Left hindlimb (tissue), 1 donor: Measurements from ENCODE around the gene TCHP.

Source experiments
- DNase-seq: peaks from one replicate; pipeline ENCODE4 v3.0.0-alpha.2; 2018

Gene TCHP

DNA sequence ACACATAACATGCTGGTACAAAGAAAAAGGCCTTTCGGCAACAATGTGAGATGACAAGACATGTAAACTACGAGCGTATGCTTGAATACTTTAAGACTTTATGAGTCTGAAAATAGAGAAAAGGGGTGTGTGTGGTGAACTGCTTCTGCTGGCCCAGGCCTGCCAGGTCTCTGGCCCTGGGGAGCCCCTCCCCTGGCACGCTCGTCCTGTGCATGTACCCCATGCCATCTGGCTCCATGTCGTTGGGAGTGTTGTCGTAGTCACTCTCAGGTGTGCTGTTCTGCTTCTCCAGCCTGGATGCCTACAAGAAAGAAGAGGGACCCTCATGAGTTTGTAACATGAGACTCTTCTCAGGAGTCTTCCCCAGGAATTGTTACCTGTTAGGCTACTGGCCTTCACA lies 38.9 kb downstream of the TCHP start:
- DNase-seq = no peak

DNA sequence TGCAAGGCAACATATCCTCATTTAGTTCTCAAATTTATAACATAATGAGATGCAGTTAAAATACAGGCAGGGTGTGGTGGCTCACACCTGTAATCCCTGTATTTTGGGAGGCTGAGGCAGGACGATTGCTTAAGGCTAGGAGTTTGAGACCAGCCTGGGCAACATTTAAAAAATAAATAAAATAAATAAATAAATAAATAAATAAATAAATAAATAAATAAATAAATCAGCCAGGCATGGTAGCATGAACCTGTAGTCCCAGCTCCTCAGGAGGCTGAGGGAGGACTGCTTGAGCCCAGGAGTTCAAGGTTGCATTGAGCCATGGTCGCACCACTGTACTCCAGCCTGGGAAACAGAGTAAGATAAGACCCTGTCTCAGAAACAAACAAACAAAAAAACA lies 39.4 kb downstream of the TCHP start:
- no peak for DNase-seq

DNA sequence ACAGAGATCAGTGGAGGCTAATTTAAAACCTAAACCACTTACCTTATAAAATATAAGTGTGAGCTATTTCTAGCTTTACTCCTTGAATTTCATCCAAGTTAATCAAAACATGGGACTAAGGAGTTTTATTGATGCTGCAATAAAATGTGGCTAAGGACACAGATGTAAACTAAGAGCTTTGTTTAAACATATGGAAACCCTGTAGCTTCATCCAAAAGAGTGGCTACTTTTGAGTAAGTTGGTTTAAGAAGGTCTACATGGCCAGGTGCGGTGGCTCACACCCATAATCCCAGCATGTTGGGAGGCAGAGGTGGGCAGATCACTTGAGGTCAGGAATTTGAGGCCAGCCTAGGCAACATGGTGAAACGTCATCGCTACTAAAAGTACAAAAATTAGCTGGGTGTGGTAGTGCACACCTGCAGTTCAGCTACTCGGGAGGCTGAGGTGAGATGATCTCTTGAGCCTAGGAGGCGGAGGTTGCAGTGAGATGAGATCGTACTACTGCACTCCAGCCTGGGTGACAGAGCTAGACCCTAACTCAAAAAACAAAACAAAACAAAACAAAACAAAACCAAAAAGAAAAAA lies 40.4 kb downstream of the TCHP start:
- no peak for DNase-seq

DNA sequence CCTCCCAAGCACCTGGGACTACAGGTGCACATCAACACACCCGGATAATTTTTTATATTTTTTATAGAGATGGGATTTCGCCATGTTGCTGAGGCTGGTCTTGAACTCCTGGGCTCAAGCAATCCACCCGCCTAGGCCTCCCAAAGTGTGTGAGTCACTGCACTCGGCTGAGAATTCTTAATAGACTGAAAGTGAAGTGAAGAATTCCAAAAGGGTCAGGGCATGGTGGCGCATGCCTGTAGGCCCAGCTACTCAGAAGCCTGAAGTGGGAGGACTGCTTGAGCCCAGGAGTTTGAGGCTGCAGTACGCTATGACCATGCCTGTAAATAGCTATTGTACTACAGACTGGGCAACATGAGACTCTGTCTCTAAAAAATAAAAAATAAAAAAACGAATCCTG lies 43.7 kb downstream of the TCHP start:
- no peak for DNase-seq

DNA sequence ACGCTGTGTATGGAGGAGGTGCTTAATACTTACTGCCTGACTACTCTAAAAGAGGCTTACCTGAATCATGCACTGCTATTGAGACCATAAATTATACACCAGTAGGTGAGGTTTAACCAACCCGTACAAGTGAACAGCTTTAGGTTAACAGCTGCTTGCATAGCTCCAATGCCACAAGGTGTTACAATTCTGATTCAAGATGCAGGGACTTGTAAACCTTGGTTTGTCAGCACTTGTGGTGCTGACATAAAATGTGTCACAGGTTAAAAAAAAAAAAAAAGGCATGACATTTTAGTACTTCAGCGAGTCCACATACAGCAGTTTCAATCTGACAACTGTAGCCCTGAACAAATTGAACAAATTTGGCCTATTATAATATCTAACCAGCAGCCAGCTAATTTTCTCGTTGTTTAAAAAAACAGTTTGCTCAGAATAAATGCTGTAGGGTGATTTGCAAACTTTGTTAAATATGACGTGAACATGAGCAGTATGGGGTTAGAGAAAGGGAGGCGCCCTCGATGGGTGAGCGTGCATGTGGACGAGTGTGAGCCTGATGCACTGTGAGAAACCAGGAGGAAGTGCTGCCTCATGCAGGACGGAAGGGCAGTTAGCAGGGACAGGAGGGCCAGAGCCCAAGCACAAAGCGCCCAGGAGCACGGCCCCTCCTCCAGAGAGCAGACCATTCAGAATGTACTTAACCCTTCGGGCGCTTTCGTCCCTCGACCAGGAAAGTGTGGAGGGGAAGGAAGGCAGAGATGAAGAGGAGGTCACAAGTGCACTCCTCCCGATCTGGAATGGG lies 44.7 kb downstream of the TCHP start:
- DNase-seq = no peak

DNA sequence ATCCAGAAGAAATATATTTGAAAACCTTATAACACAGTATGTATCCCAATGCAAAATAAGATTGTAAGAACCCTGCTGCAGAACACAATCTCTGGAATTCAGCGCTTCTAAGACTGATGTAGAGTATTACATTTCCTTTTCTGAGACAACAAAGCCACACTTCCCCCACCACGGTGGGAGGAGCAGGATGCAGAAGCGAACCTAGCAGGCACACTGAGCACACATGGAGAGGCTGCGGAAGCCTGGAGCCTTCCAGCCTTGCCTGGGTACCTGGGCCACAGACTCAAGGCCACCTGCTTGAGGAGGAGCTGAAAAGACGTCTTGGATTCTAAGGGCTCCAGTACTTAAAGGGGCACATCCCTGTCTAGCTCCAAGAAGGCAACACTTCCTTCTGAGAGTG lies 46.4 kb downstream of the TCHP start:
- no peak for DNase-seq

DNA sequence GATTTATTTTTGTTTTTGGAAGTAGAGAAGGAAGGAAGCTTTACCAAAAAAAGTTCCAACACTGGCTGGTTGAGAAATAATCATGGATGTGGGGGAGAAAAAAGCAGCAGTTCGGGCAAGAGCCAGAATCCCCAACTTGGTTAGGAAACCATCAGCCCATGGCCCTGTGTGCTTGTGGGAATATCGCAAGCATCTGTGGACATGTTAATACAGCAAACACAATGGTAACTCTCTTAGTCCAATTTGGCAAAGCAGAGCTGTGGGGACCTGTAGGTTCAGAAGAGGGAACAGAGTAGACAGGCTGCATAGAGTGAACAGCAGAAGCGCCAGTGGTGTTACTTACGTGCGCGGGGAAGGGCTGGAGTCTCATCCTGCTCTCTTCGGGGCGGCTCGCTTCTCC lies 46.8 kb downstream of the TCHP start:
- no peak for DNase-seq

DNA sequence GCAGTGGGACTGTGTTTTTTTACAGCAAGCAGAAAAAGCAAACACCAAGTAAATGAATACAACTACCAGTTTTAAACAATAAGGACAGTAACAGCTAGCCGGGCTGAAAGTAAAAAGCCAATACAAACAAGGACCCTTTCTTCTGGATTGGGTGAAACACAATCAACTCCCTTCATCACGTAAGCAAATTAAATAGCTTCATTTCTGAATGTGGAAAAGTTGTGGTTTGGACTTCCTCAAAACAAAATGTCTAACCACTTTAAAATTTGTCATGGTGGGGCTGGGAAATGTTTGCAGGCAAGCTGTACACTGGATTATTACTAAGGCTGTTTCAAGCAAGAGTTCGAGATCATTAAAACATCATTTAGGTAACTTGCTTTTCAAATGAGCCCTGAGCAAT lies 47.4 kb downstream of the TCHP start:
- DNase-seq = no peak

DNA sequence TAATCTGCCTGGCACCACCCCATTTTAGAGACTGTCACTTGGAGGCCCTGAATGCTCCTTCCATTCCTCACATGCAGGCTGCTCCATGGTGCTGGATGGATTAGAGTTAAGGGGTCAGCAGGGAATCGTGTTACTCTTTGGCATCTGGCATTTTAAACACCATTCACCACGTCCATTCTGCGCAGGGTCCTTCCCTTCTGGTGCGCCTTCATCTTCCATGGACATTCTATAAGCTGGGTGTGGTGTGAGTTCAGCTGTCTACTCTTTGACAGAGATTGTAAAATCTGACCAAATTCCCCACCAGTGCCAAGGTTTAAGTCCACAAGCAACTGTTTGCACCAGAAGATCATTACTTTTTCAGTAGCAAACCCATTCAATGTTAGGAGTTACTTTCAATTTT lies 48.3 kb downstream of the TCHP start:
- peak; percentile 51 for DNase-seq

DNA sequence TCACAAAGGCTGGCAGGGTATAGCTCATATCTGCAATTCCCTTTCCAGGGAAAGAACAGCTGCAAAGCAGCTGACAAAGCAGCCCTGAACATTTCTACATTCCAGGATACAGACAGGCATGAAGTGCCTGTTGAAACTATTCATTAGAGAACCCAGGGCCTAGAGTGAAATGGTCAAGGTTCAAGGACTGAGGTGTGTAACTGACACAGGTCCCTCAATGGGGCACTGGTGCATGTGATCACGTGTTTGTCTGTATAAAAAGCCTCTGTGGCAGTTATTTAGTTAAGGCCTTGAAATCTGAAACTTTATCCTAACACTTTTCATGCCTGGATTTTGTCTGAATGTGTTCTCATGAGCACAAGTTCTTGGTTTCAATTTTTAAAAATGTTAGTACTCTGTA lies 49.0 kb downstream of the TCHP start:
- DNase-seq = peak; percentile 52

DNA sequence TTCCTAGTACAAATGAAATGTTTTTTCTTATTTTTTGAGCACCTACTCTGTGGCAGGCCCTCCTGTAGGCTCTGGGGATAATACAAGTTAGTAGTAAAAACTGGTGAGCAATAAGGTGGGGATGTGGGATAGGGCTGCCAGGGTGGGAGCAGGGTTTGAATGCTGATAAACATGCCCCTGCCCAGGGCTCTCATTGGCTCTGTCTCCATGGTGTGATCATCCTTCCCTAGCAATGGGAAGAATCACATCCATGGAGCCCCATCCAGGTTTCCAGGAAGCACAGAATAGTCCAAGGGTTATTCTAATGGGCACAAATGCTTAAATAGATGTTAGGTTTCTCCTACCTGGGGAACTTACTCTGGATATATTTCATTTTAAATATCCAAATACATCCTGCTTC lies 50.6 kb downstream of the TCHP start:
- DNase-seq = no peak

DNA sequence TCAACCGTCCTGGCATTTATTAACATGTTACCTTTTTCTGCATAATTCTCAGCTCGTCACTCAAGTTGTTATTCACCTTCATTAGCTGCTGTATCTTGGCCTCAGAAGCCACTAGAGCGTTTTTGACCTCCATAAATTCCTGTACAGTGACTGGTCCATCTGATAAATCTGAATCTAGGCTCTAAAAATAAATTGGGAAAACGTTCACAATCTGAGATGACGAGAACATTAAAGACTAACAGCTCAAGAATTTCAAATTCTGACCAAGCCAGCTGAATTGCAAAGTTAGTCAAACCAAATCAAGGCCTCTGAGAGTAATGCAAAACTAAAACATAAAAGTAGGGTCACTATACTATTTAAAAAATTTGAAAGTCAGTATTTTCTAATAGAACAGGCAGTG lies 51.1 kb downstream of the TCHP start:
- DNase-seq = no peak

DNA sequence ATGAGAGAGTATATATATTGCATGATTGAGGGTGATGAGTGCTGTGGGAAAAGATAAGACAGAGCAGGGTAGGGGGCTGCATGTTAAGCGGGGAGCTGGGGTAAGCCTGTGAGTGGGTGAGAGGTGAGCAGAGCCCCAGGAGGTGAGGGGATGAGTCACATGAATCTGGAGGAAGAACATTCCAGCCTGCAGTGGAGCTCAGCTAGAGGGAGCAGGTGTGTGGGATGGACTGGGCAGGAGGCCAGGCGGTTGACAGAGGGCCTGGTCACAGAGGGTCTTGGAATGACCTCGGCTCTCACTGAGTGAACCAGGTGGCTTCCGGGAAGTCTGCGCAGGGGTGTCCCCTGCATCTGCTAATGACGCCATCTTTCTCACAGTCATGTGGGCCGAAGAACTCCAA lies 51.7 kb downstream of the TCHP start:
- peak; percentile 59 for DNase-seq

DNA sequence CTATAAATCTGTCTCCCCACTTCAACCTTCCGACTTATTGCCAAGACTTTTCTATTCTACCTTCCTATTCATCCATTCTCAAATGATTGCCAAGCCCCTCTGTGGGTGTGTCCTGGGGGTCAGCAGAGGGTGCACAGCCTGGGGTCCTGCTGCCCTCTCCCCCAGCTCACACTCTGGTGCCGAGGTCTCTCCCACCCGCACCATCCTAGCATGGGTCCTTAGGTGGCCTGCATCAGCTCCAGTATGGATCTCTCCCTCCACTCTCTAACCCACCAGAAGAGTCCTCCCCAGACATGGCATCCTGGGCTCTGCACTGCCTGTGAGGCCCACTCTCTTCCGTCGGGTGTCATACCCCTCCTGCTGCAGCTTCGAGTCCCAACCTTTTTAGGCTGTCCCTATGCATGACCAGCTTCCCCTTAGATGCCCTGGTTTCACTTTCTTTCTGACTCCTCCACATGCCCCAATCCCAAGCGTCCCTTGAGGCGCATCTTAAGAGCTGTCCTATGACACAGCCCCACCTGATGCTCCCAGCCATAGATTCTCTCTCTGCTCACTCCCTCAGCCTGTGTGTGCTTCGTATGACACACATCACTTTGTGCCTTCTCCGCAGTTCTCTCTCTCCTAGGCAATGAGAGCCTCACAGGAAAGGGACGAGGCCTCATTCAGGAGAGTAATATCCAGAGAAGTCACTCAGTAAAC lies 52.2 kb downstream of the TCHP start:
- no peak for DNase-seq

DNA sequence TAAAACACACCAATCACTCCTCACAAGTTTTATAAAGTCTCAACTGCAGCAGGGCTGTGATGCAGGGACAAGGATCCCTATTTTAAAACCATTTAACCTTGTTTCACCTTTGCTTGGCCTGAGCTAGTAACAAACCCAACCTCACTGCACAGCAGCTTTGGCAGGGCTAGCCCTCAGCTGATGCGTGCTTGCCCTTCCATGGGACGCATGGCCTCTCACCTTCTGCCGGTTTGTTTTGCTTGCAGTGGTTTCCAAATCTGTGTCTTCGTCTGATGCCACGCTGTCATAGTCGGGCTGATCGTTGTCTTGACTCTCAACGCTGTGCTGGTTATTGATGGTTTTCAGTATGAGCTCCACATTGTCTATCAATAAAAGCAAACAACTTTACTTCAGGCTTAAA lies 52.8 kb downstream of the TCHP start:
- DNase-seq = no peak

DNA sequence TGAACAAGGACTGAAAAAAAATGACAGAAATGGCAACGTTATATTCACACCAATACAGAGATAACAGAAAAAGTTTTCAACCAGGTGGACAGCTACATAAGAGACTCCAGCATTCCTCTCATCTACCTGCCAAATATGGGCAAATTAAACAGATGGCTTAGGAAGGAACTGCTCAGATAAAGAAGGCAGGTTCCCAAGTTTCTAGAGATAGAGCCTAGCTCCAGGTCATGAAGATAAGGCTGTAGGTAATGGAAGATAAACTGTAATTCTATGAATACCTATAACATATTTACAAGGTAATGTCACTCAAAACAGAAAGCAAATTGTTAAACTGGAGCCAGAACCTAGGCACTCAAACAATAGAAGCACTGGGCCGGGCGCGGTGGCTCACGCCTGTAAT lies 53.6 kb downstream of the TCHP start:
- DNase-seq = no peak

DNA sequence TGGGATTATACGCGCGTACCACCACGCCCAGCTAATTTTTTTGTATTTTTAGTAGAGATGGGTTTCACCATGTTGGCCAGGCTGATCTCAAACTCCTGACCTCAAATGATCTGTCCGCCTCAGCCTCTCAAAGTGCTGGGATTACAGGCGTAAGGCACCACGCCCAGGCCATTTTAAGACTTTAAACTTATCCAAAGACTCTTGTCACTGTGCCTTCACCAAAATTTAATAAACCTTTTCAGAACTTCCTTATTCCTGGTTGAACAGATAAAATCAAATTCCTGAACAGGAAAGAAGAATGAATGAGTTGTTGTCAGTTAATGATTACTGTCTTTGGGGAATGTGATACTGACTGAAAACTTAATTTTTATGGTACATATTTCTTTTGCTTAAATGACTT lies 58.3 kb downstream of the TCHP start:
- DNase-seq = no peak

DNA sequence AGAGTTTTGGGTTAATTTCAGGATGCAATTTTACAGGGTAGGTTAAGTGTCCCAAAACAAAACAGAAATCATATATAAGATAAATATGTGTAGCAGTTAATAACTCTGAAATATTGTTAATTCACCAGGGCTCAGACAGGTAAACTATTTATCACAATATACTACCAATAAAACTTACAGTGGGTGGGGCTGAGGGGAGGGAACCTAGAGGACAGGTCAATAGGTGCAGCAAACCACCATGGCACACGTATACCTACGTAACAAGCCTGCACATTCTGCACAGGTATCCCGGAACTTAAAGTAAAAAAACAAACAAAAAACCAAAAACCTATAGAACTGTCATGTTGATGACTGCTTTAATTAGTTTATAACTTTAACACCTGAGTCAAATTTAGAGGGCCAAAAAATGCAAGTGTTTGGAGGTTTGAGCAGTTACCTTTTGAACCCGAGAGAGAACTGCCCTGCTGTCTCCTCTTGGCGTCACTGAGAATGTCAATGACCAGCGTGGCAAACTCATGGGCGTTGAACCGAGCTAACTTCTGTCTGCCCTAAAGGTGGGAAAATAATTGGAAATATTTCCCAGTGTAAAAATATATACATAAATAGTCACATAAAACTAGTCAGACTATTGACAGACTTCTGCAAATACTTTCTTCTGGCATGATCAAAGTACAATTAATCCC lies 59.5 kb downstream of the TCHP start:
- no peak for DNase-seq

DNA sequence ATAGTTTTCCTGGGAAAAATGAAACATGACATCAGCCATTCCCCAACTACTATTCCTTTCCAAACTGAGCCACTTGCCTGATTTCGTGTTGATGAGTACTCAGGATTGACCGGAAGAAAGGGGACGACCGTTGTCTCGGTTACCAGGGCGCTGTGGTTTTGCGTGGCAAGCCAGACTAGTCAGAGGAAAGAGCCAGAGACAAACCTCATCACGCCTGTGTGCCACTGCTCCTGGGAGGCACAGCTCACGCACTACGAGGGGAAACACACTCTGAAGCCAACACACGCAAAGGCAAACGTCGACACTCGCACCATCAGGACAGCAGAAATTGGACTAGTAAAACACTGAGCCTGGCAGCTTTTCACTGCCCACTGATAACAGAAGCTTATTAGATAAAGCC lies 61.1 kb downstream of the TCHP start:
- no peak for DNase-seq

DNA sequence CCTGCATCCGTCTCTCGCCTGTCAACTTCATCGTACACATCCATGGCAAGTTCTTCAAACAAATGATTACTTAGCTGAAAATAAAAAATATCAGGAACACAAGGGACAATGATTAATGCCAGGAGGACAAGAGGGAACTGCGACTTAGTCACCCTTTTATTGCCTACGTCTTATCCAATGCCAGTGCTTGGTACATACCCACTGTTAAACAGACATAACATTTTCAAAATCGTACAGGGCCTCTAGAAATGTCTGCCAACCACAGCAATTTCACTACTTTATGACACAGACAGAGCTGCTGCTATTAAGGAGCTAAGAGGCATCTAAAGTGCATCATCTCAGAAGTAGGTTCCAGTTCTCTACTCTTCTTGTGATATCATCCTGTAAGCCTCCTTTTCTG lies 61.5 kb downstream of the TCHP start:
- no peak for DNase-seq

DNA sequence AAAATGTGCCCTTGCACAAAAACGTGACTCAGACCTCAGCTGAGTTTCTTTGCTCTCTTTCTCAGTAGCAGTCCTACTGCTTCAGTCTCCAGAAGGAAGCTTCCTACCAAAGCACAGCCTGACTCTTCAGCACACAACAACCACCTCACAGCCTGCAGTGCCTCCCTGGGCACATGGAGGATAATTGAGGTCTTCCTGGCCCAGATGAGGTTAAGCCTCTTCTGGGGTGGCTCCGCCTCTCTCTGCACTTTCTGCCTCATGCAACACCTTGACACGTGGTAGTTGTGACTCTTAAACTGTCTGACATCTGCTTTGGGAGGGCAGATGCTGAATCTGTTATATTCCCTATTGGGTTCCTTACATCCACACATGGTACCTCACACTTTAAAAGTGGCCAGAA lies 62.3 kb downstream of the TCHP start:
- no peak for DNase-seq

DNA sequence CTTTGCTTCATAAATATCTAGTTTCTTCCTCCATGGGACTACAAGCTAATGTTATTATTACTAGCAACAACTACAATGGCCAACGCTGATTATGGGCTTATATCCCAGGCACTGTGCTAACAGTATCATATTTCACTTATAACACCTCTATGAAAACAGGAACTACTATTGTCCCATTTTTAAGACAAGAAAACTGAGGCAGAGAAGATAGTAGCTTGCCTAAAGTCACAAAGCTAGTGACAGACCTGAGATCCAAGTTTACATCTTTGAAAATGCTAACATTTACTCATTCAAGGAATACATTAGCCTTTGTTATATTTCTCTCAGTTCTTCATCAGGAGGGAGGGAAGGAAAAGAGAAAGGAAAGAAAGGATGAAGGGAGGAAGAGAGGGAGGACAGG lies 63.3 kb downstream of the TCHP start:
- DNase-seq = no peak

DNA sequence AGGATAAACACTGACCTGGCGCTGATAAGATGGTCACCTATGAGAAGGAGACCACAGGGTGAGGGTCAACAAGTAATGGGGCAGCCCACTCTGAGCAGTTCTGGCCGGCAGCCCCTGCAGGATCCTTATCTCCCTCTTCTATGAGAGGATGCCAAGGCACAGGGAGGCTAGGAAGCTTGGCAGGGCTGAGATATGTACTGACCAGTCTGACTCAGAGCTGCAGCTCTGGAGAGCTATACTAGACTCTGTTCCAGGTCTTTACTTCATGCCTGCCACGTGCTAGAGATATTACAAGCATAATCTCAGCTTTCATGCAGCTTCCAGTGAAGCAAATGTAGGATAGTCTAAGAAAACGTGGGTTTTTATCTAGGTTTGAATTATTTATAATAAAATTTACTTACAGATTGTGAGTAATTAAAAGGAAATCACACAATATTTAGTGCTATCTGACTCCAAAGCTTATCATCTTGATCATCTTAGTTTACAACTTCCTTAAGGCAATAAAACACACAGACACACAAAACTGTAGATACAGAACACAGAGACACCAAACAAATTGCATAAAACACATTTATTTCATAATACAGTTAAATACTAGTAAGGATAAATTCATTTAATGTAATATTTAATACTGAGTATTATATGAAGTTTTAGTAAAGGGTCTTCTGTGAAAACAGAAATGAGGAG lies 63.8 kb downstream of the TCHP start:
- DNase-seq = no peak
